SKM-1 (cell line): ENCODE results near the gene TBCB.
"Not testable (repeated sequence)": the region's sequence is repeated elsewhere in the genome, so short reads cannot be mapped to it uniquely, and the experiment has no call there.

ENCODE experiments used
- DNase-seq: peaks from one replicate; lab custom pipeline; 2025; ENCODE audit not compliant: unreplicated experiment; lab: John Stamatoyannopoulos, UW

The TBCB gene

GRCh38 chr19:36115453-36116343, at the start of gene TBCB:
Gene TBCB (plus strand): TSS chr19:36115468. CDS start chr19:36115561, 93 bp downstream.
- DNase-seq: peak; percentile 56

- DNase-seq: no peak
These were observed 47.6 kb upstream of the TBCB start for GRCh38 chr19:36067681-36068080.

GRCh38 chr19:36068810-36069499, 46.3 kb upstream of the TBCB start:
- not testable (repeated sequence) for DNase-seq

GRCh38 chr19:36072081-36072480, 43.2 kb upstream of the TBCB start:
- DNase-seq: no peak

GRCh38 chr19:36073121-36073876, 42.0 kb upstream of the TBCB start:
- DNase-seq: no peak

- no peak for DNase-seq
These were observed 35.8 kb upstream of the TBCB start for GRCh38 chr19:36079389-36079945.

GRCh38 chr19:36081385-36081784, 33.9 kb upstream of the TBCB start:
- DNase-seq: no peak

- DNase-seq: no peak
These were observed 33.4 kb upstream of the TBCB start for GRCh38 chr19:36081894-36082293.

GRCh38 chr19:36082916-36083315, 32.4 kb upstream of the TBCB start:
- no peak for DNase-seq

- no peak for DNase-seq
These were observed 30.8 kb upstream of the TBCB start for GRCh38 chr19:36084231-36085009.

- no peak for DNase-seq
These were observed 28.9 kb upstream of the TBCB start for GRCh38 chr19:36086326-36086725.

- no peak for DNase-seq
These were observed 25.4 kb upstream of the TBCB start for GRCh38 chr19:36089847-36090246.

- DNase-seq: no peak
These were observed 24.2 kb upstream of the TBCB start for GRCh38 chr19:36090910-36091695.

- DNase-seq: no peak
These were observed 22.7 kb upstream of the TBCB start for GRCh38 chr19:36092566-36092965.

GRCh38 chr19:36093146-36093662, 22.1 kb upstream of the TBCB start:
- DNase-seq: no peak

GRCh38 chr19:36093687-36094086, 21.6 kb upstream of the TBCB start:
- DNase-seq: no peak

GRCh38 chr19:36097036-36097435, 18.2 kb upstream of the TBCB start:
- DNase-seq: no peak

- DNase-seq: no peak
These were observed 16.0 kb upstream of the TBCB start for GRCh38 chr19:36099166-36099785.

GRCh38 chr19:36100476-36100875, 14.8 kb upstream of the TBCB start:
- DNase-seq: no peak
